Measurements from ENCODE around the gene DLX4. TPM values are rescaled to one million over a fixed set of nuclear protein-coding genes. Genes with fewer than 3 reads are reported as not detected.

The DLX4 gene
- total RNA-seq, 1 experiment from 2014 or later = not detected

DNA sequence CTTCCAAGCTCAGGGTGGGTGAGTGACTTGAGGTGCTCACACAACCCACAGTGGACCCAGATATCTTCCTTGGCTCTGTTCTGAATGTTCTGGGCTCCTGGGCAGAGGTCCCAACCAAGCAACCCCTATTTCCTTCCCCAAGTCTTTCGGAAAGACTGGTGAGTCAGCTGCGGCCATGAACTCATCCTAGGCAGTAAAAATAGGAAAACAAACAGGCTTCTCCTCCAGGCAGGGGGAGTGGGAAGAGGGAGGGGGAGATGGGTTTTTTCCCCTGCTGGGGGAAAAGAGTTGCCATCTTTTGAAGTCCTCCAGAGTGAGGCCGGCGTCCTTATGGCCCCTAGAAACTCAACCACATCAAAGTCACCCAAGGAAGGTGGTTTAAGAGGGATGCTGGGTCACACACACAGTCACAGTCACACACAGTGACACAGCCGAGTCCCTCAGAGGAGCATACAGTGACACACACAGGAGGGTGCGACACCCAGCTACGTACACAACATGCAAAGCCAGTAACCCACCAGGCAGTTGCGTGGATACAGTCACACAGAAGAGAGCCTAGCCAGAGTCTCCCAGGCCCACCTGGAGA lies 16.0 kb upstream of the DLX4 start:
- H3K9me2 ChIP-seq (replicated peaks; ENCODE audit: insufficient read depth, low read length) = no peaks in the 10 kb centered on the region
- no peaks in the 10 kb centered on the region for H3K27me3 ChIP-seq (ENCODE audit: low read length)
- no peak overlapping the region for H3K4me3 ChIP-seq (ENCODE audit: low read length)
- H3K9me3 ChIP-seq (ENCODE audit: low read length) = no peaks in the 10 kb centered on the region
- no peak for DNase-seq
- H3K9ac ChIP-seq (ENCODE audit: low read length) = no peak overlapping the region
- H3K36me3 ChIP-seq (ENCODE audit: insufficient read depth, low read length) = no peaks in the 10 kb centered on the region
- H4K20me1 ChIP-seq (ENCODE audit: insufficient read depth, low read depth, low read length) = no peaks in the 10 kb centered on the region
- no peak overlapping the region for H3K27ac ChIP-seq (ENCODE audit: low read length)
- no peaks in the 10 kb centered on the region for H3K79me2 ChIP-seq (ENCODE audit: low read length)
- no peak overlapping the region for H2AFZ ChIP-seq (ENCODE audit: low read length)
- H3K4me1 ChIP-seq (ENCODE audit: low read length) = no peaks in the 10 kb centered on the region
- no peak overlapping the region for H3K4me2 ChIP-seq (ENCODE audit: low read depth, low read length, poor library complexity, severe bottlenecking)

- no peaks in the 10 kb centered on the region for H3K79me2 ChIP-seq (ENCODE audit: low read length)
- no peaks in the 10 kb centered on the region for H4K20me1 ChIP-seq (ENCODE audit: insufficient read depth, low read depth, low read length)
- no peak overlapping the region for H3K27ac ChIP-seq (ENCODE audit: low read length)
- H3K4me2 ChIP-seq (ENCODE audit: low read depth, low read length, poor library complexity, severe bottlenecking) = no peak overlapping the region
- no peak for DNase-seq
- H3K27me3 ChIP-seq (ENCODE audit: low read length) = no peaks in the 10 kb centered on the region
- H3K4me1 ChIP-seq (ENCODE audit: low read length) = no peaks in the 10 kb centered on the region
- no peak overlapping the region for H2AFZ ChIP-seq (ENCODE audit: low read length)
- no peak overlapping the region for H3K9ac ChIP-seq (ENCODE audit: low read length)
- no peaks in the 10 kb centered on the region for H3K36me3 ChIP-seq (ENCODE audit: insufficient read depth, low read length)
- no peak overlapping the region for H3K4me3 ChIP-seq (ENCODE audit: low read length)
- H3K9me2 ChIP-seq (replicated peaks; ENCODE audit: insufficient read depth, low read length) = no peaks in the 10 kb centered on the region
- no peaks in the 10 kb centered on the region for H3K9me3 ChIP-seq (ENCODE audit: low read length)
Observed at GRCh38 chr17:49955157-49955556, 13.8 kb upstream of the DLX4 start.

GRCh38 chr17:49956780-49957179 lies 12.2 kb upstream of the DLX4 start:
- H3K4me1 ChIP-seq (ENCODE audit: low read length) = no peaks in the 10 kb centered on the region
- no peaks in the 10 kb centered on the region for H3K79me2 ChIP-seq (ENCODE audit: low read length)
- no peaks in the 10 kb centered on the region for H4K20me1 ChIP-seq (ENCODE audit: insufficient read depth, low read depth, low read length)
- no peak overlapping the region for H3K4me3 ChIP-seq (ENCODE audit: low read length)
- no peaks in the 10 kb centered on the region for H3K9me2 ChIP-seq (replicated peaks; ENCODE audit: insufficient read depth, low read length)
- no peaks in the 10 kb centered on the region for H3K27me3 ChIP-seq (ENCODE audit: low read length)
- no peak overlapping the region for H3K9ac ChIP-seq (ENCODE audit: low read length)
- no peaks in the 10 kb centered on the region for H3K36me3 ChIP-seq (ENCODE audit: insufficient read depth, low read length)
- no peak overlapping the region for H3K4me2 ChIP-seq (ENCODE audit: low read depth, low read length, poor library complexity, severe bottlenecking)
- no peak overlapping the region for H3K27ac ChIP-seq (ENCODE audit: low read length)
- H2AFZ ChIP-seq (ENCODE audit: low read length) = no peak overlapping the region
- no peaks in the 10 kb centered on the region for H3K9me3 ChIP-seq (ENCODE audit: low read length)
- no peak for DNase-seq

DNA sequence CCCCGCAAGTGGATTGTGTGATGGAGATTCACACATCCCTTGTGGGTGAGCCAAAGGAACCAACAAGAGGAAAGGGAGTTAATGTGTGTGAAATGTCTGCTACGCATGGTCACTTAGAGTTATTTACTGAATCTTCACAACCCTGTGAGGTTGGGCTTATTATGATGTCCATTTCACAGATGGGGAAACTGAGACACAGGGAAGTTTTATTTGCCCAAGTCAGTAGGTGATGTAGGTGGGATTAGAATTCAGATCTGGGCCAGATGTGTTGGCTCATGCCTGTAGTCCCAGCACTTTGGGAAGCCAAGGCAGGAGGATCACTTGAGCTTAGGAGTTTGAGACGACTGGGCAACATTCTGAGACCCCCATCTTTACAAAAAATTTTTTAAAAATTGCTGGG lies 11.6 kb upstream of the DLX4 start:
- Histone ChIP-seq H4K20me1 (ENCODE audit: insufficient read depth, low read depth, low read length) (no peaks in the 10 kb centered on the region), H3K9me3 (ENCODE audit: low read length) (no peaks in the 10 kb centered on the region), H3K27me3 (ENCODE audit: low read length) (no peaks in the 10 kb centered on the region), H3K4me2 (ENCODE audit: low read depth, low read length, poor library complexity, severe bottlenecking) (no peak overlapping the region), H3K36me3 (ENCODE audit: insufficient read depth, low read length) (no peaks in the 10 kb centered on the region), H3K9me2 (replicated peaks; ENCODE audit: insufficient read depth, low read length) (no peaks in the 10 kb centered on the region), H3K27ac (ENCODE audit: low read length) (no peak overlapping the region), H3K79me2 (ENCODE audit: low read length) (no peaks in the 10 kb centered on the region), H3K9ac (ENCODE audit: low read length) (no peak overlapping the region), H2AFZ (ENCODE audit: low read length) (no peak overlapping the region), H3K4me1 (ENCODE audit: low read length) (no peaks in the 10 kb centered on the region), H3K4me3 (ENCODE audit: low read length) (no peak overlapping the region)
- no peak for DNase-seq

DNA sequence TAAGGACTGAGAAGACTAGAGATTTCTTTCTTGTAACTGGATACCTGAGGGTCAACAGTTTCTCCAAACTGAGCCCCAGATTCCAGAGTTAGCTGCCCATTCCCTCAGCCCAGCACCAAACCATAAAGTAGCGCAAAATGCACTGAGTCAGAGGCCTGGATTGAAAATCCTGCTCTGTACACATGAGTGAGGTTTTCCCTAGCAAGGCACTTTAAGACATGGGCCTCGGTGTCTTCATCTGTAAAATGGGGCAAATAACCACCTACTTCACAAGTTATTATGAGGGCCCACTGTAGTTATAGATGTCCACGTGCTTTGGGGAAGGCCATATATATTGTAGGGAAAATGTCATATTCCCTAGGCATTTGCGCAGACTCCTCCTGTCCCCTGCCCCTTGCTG lies 10.3 kb upstream of the DLX4 start:
- Histone ChIP-seq H3K36me3 (ENCODE audit: insufficient read depth, low read length) (no peaks in the 10 kb centered on the region), H3K27me3 (ENCODE audit: low read length) (no peaks in the 10 kb centered on the region), H3K4me1 (ENCODE audit: low read length) (no peaks in the 10 kb centered on the region), H3K27ac (ENCODE audit: low read length) (no peak overlapping the region), H3K4me3 (ENCODE audit: low read length) (no peak overlapping the region), H4K20me1 (ENCODE audit: insufficient read depth, low read depth, low read length) (no peaks in the 10 kb centered on the region), H2AFZ (ENCODE audit: low read length) (no peak overlapping the region), H3K4me2 (ENCODE audit: low read depth, low read length, poor library complexity, severe bottlenecking) (no peak overlapping the region), H3K9me3 (ENCODE audit: low read length) (no peaks in the 10 kb centered on the region), H3K9ac (ENCODE audit: low read length) (no peak overlapping the region), H3K79me2 (ENCODE audit: low read length) (no peaks in the 10 kb centered on the region), H3K9me2 (replicated peaks; ENCODE audit: insufficient read depth, low read length) (no peaks in the 10 kb centered on the region)
- no peak for DNase-seq

DNA sequence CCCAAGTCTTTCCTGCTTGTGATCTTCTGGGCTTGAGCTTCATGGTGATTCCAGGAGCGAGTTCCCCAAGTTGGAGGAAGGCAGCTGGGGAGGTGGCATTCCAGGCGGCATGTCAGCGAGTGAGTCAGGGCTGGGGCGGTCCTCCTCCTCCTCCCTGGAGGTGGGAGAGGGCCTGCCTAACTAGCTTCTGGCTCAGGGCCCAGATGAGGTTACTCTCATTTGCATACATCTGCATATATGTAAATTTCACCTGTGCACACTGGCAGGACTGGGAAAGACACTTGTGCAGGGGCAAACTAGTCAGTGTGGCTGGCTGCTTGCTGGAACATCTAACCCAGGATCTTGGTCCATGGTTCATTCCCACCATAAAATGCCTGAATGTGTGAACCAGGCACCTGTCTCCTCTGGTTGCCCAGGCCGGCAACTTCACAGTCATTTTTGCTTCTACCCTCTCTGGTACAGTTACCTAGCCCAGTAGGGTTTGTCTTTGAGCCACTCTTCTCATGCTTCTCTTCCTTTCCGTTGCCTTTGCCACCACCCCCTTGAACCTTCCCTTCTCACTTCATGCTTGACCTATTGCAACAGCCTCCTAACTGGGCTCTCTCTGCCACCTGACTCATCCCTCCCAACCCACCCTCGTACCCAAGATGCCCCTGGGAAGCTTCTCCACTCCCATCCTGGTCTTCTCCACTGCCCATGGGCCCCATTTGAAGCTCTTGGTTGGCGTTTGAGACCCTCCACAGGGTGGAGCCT lies 9.6 kb upstream of the DLX4 start:
- H3K27me3 ChIP-seq (ENCODE audit: low read length) = no peaks in the 10 kb centered on the region
- no peak overlapping the region for H3K9ac ChIP-seq (ENCODE audit: low read length)
- peak; percentile 52 for DNase-seq
- no peak overlapping the region for H3K4me3 ChIP-seq (ENCODE audit: low read length)
- H3K36me3 ChIP-seq (ENCODE audit: insufficient read depth, low read length) = no peaks in the 10 kb centered on the region
- H3K79me2 ChIP-seq (ENCODE audit: low read length) = no peaks in the 10 kb centered on the region
- no peaks in the 10 kb centered on the region for H4K20me1 ChIP-seq (ENCODE audit: insufficient read depth, low read depth, low read length)
- H3K9me2 ChIP-seq (replicated peaks; ENCODE audit: insufficient read depth, low read length) = no peaks in the 10 kb centered on the region
- no peak overlapping the region for H3K27ac ChIP-seq (ENCODE audit: low read length)
- H3K9me3 ChIP-seq (ENCODE audit: low read length) = no peaks in the 10 kb centered on the region
- no peak overlapping the region for H2AFZ ChIP-seq (ENCODE audit: low read length)
- H3K4me2 ChIP-seq (ENCODE audit: low read depth, low read length, poor library complexity, severe bottlenecking) = no peak overlapping the region
- no peaks in the 10 kb centered on the region for H3K4me1 ChIP-seq (ENCODE audit: low read length)

GRCh38 chr17:49962599-49963308 lies 6.2 kb upstream of the DLX4 start:
- Histone ChIP-seq H3K4me2 (ENCODE audit: low read depth, low read length, poor library complexity, severe bottlenecking) (no peak overlapping the region), H3K79me2 (ENCODE audit: low read length) (no peaks in the 10 kb centered on the region), H3K4me1 (ENCODE audit: low read length) (no peaks in the 10 kb centered on the region), H3K27me3 (ENCODE audit: low read length) (no peaks in the 10 kb centered on the region), H3K27ac (ENCODE audit: low read length) (no peak overlapping the region), H3K9me2 (replicated peaks; ENCODE audit: insufficient read depth, low read length) (no peaks in the 10 kb centered on the region), H3K36me3 (ENCODE audit: insufficient read depth, low read length) (no peaks in the 10 kb centered on the region), H2AFZ (ENCODE audit: low read length) (no peak overlapping the region), H3K9ac (ENCODE audit: low read length) (no peak overlapping the region), H3K4me3 (ENCODE audit: low read length) (no peak overlapping the region), H4K20me1 (ENCODE audit: insufficient read depth, low read depth, low read length) (no peaks in the 10 kb centered on the region), H3K9me3 (ENCODE audit: low read length) (no peaks in the 10 kb centered on the region)
- DNase-seq = no peak

DNA sequence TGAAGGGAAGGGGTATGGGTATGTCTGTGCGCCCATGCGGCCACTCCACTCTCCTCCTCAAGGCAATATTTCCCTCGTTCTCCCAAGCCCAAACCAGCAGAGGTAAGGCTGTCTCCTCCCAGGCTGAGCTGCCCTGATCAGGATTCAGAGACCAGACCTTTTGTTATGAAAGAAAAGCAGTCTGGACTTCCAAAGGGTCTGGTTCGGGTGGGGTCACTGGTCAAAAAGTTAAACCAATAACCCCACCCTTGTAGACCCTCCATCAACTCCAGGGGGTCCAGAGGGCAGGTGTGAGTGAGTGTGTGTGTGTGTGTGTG lies 5.7 kb upstream of the DLX4 start:
- no peak overlapping the region for H3K4me2 ChIP-seq (ENCODE audit: low read depth, low read length, poor library complexity, severe bottlenecking)
- no peak overlapping the region for H2AFZ ChIP-seq (ENCODE audit: low read length)
- H3K9me2 ChIP-seq (replicated peaks; ENCODE audit: insufficient read depth, low read length) = no peaks in the 10 kb centered on the region
- no peaks in the 10 kb centered on the region for H3K27me3 ChIP-seq (ENCODE audit: low read length)
- H3K4me3 ChIP-seq (ENCODE audit: low read length) = no peak overlapping the region
- no peak for DNase-seq
- no peaks in the 10 kb centered on the region for H4K20me1 ChIP-seq (ENCODE audit: insufficient read depth, low read depth, low read length)
- no peak overlapping the region for H3K27ac ChIP-seq (ENCODE audit: low read length)
- no peaks in the 10 kb centered on the region for H3K36me3 ChIP-seq (ENCODE audit: insufficient read depth, low read length)
- H3K79me2 ChIP-seq (ENCODE audit: low read length) = no peaks in the 10 kb centered on the region
- H3K9me3 ChIP-seq (ENCODE audit: low read length) = no peaks in the 10 kb centered on the region
- no peaks in the 10 kb centered on the region for H3K4me1 ChIP-seq (ENCODE audit: low read length)
- no peak overlapping the region for H3K9ac ChIP-seq (ENCODE audit: low read length)

Measured in Karpas-422 (cell line).